ENCODE data around the gene PAFAH2.
"Not testable (repeated sequence)": the region's sequence is repeated elsewhere in the genome, so short reads cannot be mapped to it uniquely, and the experiment has no call there.

Gene PAFAH2

GRCh38 chr1:25952841-25953401 lies 44.9 kb downstream of the PAFAH2 start:
- no peak overlapping the region for H3K4me3 ChIP-seq (replicated peaks in 1 of 2; ENCODE audit: low read depth in 2 of 2, low read length in 2 of 2)
- TF ChIP-seq CTCF (IDR thresholded peaks at IDR 0.05; ENCODE audit: low read depth, low read length) = no peak
- peak; percentile 45 to 69 for DNase-seq (ENCODE audit: low read depth in 2 of 2)

- DNase-seq (ENCODE audit: low read depth in 2 of 2) = no peak
- no peak for TF ChIP-seq CTCF (IDR thresholded peaks at IDR 0.05; ENCODE audit: low read depth, low read length)
- no peak overlapping the region for H3K4me3 ChIP-seq (replicated peaks in 1 of 2; ENCODE audit: low read depth in 2 of 2, low read length in 2 of 2)
Observed at GRCh38 chr1:25948641-25949040, 49.2 kb downstream of the PAFAH2 start.

GRCh38 chr1:25947027-25947426 lies 50.8 kb downstream of the PAFAH2 start:
- H3K4me3 ChIP-seq (replicated peaks in 1 of 2; ENCODE audit: low read depth in 2 of 2, low read length in 2 of 2) = no peak overlapping the region
- TF ChIP-seq CTCF (IDR thresholded peaks at IDR 0.05; ENCODE audit: low read depth, low read length) = no peak
- no peak for DNase-seq (ENCODE audit: low read depth in 2 of 2)

- no peak overlapping the region for H3K4me3 ChIP-seq (replicated peaks in 1 of 2; ENCODE audit: low read depth in 2 of 2, low read length in 2 of 2)
- DNase-seq (ENCODE audit: low read depth in 2 of 2) = no peak
- TF ChIP-seq CTCF (IDR thresholded peaks at IDR 0.05; ENCODE audit: low read depth, low read length) = no peak
Observed at GRCh38 chr1:25945761-25946160, 52.1 kb downstream of the PAFAH2 start.

- peak; percentile 60 to 75 for DNase-seq (ENCODE audit: low read depth in 2 of 2)
- TF ChIP-seq CTCF (IDR thresholded peaks at IDR 0.05; ENCODE audit: low read depth, low read length) = no peak
- no peak overlapping the region for H3K4me3 ChIP-seq (replicated peaks in 1 of 2; ENCODE audit: low read depth in 2 of 2, low read length in 2 of 2)
Observed at GRCh38 chr1:25944986-25945385, 52.9 kb downstream of the PAFAH2 start.

GRCh38 chr1:25943511-25943910 lies 54.4 kb downstream of the PAFAH2 start:
- not testable (repeated sequence) for H3K4me3 ChIP-seq (replicated peaks in 1 of 2; ENCODE audit: low read depth in 2 of 2, low read length in 2 of 2); DNase-seq (ENCODE audit: low read depth in 2 of 2)

GRCh38 chr1:25936947-25937346 lies 60.9 kb downstream of the PAFAH2 start:
- no peak for TF ChIP-seq CTCF (IDR thresholded peaks at IDR 0.05; ENCODE audit: low read depth, low read length)
- DNase-seq (ENCODE audit: low read depth in 2 of 2) = no peak
- H3K4me3 ChIP-seq (replicated peaks in 1 of 2; ENCODE audit: low read depth in 2 of 2, low read length in 2 of 2) = no peak overlapping the region

All from cardiac fibroblast (primary cell).